H4 (cell line): ENCODE data around the gene SFMBT2. TPM values are rescaled to one million over a fixed set of nuclear protein-coding genes. Genes with fewer than 3 reads are reported as not detected.

ENCODE experiments used
- DNase-seq: peaks from one replicate; pipeline ENCODE4 v3.0.0-alpha.2; 2015; ENCODE audit warnings: low spot score
- total RNA-seq: library from RNA; depleted of rRNA; stranded (reverse); fragments of >200 nt; shearing (Covaris generic); gene quantifications from 2 replicates; pipeline ENCODE4 v1.2.3, GENCODE V29; 2014

Gene SFMBT2
- total RNA-seq, 1 experiment from 2014 or later = 0.85 TPM

- no peak for DNase-seq
Observed at GRCh38 chr10:7425691-7426090, 14.9 kb upstream of the SFMBT2 start.

DNA sequence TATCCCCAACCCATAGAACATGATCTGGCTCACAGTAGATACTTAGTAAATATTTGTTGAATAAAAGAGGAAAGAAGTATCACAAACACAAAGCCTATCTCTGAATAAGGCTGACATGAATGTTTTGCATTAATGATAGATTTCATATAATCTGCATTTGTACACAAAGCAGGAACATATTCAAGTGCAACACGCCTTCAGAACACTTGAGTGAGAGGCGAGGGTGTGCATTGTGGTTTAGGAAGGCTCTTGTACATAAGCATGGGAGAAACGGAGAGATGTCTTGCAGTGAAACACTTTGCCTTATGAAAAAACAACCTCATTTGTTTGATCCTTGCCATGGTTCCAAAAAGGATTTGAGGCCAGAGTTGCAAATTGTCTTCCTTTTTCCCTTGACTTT, 14.1 kb upstream of the SFMBT2 start:
- no peak for DNase-seq

GRCh38 chr10:7424315-7424714, 13.5 kb upstream of the SFMBT2 start:
- no peak for DNase-seq

GRCh38 chr10:7423521-7423920, 12.7 kb upstream of the SFMBT2 start:
- no peak for DNase-seq

DNA sequence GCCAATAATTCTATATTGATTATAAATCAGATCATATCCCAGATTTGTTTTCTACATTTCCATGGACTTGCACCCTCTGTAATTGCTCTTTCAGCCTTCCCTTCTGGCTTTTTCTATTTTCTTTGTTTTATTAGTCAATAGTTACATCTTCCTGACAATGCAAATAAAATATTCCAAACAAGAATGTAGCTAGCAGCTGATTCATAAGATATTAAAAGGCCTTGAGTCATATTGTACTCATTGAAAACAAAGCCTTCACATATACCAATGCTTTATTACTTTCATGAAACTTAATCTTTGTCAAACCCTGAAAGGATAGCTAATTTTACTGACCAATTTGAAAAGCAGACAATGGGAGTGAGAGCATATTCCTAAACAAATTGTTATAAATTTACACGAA, 10.7 kb upstream of the SFMBT2 start:
- no peak for DNase-seq

- DNase-seq = no peak
Observed at GRCh38 chr10:7419998-7420397, 9.2 kb upstream of the SFMBT2 start.

- no peak for DNase-seq
Observed at GRCh38 chr10:7417807-7418206, 7.0 kb upstream of the SFMBT2 start.

DNA sequence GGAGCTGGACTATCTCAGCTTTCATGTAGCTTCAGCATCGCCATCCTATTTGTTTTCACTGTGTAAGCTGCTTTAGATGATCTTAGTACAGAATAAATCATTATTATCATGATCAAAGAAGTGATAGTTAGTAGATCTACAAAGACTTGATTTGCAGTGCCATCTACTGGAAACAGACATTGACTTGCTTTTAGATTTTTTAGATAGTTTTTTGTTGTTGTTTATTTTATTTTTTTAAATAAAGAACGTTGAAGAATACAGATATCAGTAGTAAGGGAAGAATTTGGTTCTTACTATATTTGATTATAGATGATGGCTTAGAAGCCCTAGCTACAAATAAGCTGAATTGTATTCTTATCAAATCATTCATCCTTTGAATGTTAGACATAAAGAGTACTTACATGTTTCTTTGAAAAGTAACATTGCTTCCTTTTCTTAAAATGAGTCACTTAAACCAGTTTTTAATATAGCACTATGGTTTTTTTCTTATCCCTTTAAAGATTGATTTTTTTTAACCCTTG, 6.3 kb upstream of the SFMBT2 start:
- peak; percentile 13 for DNase-seq

DNA sequence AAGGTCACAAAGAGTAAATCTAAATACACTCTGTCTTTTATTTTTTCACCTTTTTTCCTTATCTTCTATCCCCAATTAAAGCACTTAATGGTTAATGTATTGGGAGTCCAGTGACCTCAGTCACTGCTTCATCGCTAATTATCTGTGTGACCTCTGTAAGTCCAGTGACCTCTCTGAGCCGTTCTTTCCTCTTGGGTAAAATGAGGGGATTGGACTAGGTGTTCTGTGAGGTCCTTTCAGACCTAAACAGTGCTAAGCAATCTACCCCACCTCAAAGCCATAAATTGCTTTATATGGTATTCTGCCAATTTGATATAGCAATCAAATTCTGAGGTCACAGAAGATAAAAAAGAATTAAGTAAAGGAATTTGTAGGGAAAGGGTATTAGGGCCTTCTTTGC, 3.9 kb upstream of the SFMBT2 start:
- no peak for DNase-seq

GRCh38 chr10:7412928-7413282, 2.1 kb upstream of the SFMBT2 start:
- no peak for DNase-seq

GRCh38 chr10:7412237-7412927, 1.5 kb upstream of the SFMBT2 start:
- no peak for DNase-seq

GRCh38 chr10:7411671-7412128, 866 bp upstream of the SFMBT2 start:
- DNase-seq = no peak

DNA sequence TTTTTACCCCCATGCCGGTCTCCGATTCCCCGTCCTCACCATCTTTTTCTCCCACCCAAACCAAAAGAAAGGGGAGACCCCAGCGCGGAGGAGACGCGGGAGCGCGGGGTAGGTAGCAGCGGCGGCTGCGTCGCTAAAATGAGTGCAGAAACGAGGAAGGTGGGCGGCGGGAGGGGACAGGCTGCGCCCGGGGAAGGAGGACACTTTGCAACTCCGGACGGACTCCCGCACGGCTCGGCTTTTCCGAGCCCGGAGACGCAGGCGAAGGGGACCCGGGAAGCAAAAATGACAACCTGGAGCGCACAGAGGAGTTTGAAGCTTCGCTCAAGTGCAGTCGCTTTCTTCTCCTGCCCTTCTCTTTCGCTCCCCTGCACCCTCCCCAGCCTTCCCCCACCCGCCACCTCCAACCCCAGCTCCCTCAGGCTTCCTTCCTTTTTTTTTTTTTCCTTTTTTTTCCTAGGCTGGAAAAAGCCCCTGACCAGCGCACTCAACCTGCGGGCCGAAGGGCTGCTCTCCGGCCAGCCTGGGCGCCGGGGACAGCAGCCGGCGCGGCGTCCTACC, 453 bp downstream of the SFMBT2 start:
- DNase-seq = no peak

DNA sequence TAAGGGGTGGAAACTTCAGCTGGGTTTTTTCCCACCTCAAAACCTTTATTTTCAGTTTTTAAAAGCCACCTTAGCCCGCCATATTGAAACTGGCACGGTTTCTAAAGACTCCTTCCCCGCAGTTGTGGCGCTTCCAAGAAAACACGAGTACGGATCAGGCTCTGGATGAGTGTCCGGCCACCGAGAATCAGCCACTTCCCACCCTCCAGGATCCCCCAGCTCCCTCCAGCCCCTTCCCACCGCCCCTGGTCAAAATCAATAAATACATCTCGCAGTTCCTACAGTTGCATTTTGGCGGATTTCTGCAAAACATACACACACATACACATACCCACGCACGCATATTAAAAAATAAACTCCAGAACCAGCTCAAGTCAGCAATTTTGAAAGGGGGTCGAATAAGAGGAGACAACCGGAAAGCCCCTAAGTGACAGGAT, 1.1 kb downstream of the SFMBT2 start:
- no peak for DNase-seq

DNA sequence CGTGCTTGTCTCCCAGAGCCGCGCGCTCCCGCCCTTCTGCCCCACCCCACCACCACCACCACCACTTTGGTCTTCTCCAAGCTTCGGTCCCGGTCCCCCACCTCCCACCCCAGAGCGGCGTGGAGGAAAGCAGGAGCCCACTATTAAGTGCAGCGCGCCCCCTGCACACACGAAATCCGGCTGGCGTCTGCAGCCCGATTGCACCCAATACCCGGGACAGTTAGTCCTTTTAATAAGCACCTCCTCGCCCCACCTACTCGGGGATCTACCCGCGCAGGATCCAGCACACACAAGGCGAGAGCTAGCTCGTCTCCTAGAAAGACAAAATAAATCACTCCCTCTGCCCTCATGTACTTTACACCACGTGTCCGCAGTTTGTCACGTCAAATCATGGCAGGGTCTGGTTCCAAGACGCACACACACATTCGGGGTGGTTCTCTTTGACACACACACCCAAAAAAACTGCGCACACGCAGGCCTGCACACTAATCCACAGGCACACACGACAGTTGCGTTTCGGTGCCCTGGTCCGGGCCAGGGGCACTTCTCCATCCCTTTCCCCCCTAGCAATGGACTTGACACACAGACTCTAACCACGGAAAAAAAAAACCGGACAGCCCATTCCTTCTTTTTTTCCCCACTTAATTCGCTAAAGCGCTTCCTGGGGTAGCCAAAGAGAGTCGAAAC, 1.6 kb downstream of the SFMBT2 start:
- no peak for DNase-seq

GRCh38 chr10:7408291-7409044, 2.4 kb downstream of the SFMBT2 start:
- DNase-seq = peak; percentile 10

GRCh38 chr10:7407368-7408290, 3.2 kb downstream of the SFMBT2 start:
- no peak for DNase-seq

DNA sequence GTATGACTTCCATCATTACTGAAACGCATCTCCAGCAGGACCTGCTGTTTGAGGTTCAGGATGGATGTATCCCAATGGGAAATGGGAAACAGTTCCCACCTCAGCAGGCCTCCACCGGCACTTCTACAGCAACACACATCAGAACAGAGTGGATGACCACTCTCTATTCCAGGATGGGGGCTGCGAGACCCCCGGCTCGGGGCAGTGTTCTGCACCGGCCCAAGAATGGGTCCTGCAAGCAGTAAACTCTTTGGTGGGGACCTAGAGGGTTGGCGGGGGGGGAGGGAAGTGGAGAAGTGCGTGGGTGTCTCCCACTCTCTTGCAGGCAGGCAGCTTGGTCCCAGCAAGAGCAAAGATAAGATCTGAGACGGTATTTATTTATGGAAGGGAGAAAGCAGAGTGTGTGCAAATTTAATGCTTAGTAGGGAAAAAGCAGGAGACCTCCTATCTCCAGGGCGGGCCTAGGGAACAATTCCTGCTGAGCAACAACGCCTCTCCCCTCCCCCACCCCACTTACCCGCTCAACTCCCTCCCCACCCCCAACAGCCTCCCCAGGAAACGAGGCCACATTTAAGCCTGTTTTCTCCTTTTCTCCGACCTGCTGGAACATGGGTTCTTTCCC, 4.0 kb downstream of the SFMBT2 start:
- DNase-seq = no peak

DNA sequence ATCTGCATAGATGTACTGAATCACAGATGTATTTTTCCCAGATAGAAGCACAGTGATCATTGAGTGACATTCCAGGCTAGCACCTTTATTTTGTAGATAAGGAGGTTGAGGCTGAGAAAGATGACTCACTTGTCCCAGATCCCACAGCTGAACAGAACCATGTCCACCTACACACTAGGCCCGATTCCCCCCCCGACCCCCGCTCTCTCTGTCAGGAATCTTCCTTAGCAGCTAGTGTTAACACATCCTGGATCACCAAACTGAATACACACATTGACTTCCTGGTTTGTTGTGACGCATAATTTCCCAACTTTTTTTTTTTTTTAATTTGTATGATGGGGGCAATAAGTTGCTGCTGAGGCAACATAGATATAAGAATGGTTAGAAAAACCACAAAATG, 5.2 kb downstream of the SFMBT2 start:
- no peak for DNase-seq

- no peak for DNase-seq
Observed at GRCh38 chr10:7403620-7404019, 7.2 kb downstream of the SFMBT2 start.

DNA sequence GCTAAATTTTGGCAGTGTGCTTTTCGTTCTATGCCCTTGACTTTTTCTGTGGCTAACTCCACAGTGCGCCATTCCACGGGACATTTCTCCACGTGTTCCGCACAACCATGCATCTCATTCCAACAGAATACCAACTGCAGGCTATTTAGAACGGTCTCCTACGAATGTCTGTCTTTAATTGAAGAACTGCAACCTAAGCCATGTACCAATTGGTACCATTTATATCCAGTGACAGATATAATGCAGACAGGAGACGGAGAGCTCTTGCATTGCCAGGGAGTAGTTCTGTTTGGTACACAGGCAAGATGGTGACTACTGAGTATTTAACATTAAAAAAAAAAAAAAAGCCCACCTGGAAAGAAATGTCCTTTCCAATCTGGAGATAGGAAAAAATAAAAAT, 9.1 kb downstream of the SFMBT2 start:
- no peak for DNase-seq
